IMR-90 (cell line): ENCODE data around the gene VIPR1. TPM values are rescaled to one million over a fixed set of nuclear protein-coding genes. Genes with fewer than 3 reads are reported as not detected.

ENCODE experiments used
- ATAC-seq: fragments of 200-7000 bp; cut with Tn5 transposase; 2 replicates; pipeline ENCODE4 v1.9.1; 2020; ENCODE audit warnings: low read depth, mild to moderate bottlenecking, moderate library complexity
- BruUV-seq: library from RNA; stranded (reverse); fragments of 400-500 nt; replicated peaks from 2 replicates; lab custom pipeline; 2021; lab: Mats Ljungman, UMichigan
- CTCF ChIA-PET: fragments of 300-600 bp; formaldehyde crosslinking; extraction: SDS; loops from one replicate; lab custom pipeline; 2021; ENCODE audit warnings: antibody characterized with exemption; lab: Yijun Ruan, JAX
- POLR2A ChIA-PET: fragments of 300-600 bp; sonication (Branson Sonifier 250); formaldehyde crosslinking; loops from one replicate; lab custom pipeline; 2022; ENCODE audit warnings: antibody characterized with exemption; ENCODE audit not compliant: unreplicated experiment; lab: Charles Lee
- DNase-seq: peaks from one replicate; pipeline ENCODE4 v3.0.0; 2013
- H2AFZ ChIP-seq: replicated peaks from 2 replicates; pipeline ENCODE3; 2013; ENCODE audit warnings: low read length, mild to moderate bottlenecking; ENCODE audit not compliant: poor library complexity
- H2AK5ac ChIP-seq: 2 replicates; pipeline ENCODE4 v1.6.1; 2013; ENCODE audit warnings: low read depth, low read length, inconsistent platforms
- H2AK9ac ChIP-seq: replicated peaks from 2 replicates; pipeline ENCODE3; 2013; ENCODE audit warnings: mild to moderate bottlenecking, low read depth, low read length, moderate library complexity; ENCODE audit not compliant: poor library complexity
- H2BK120ac ChIP-seq: 2 replicates; pipeline ENCODE4 v1.6.1; 2013; ENCODE audit warnings: low read depth, low read length, inconsistent platforms
- H2BK15ac ChIP-seq: 3 replicates; pipeline ENCODE4 v1.6.1; 2013; ENCODE audit warnings: low read depth, low read length, inconsistent platforms
- H2BK20ac ChIP-seq: 2 replicates; pipeline ENCODE4 v1.6.1; 2013; ENCODE audit warnings: low read depth, mild to moderate bottlenecking, inconsistent platforms, low read length, moderate library complexity
- H2BK5ac ChIP-seq: 2 replicates; pipeline ENCODE4 v1.6.1; 2013; ENCODE audit warnings: mild to moderate bottlenecking, low read depth, low read length, inconsistent platforms; ENCODE audit not compliant: poor library complexity, severe bottlenecking
- H3K14ac ChIP-seq: replicated peaks from 2 replicates; pipeline ENCODE4 v1.6.1; 2013; ENCODE audit warnings: low read depth, low read length, inconsistent platforms
- H3K18ac ChIP-seq: 2 replicates; pipeline ENCODE4 v1.6.1; 2013; ENCODE audit warnings: low read depth, low read length, control low read depth
- H3K23ac ChIP-seq: 2 replicates; pipeline ENCODE4 v1.6.1; 2013; ENCODE audit warnings: low read depth, low read length, inconsistent platforms
- H3K27ac ChIP-seq: 2 replicates; pipeline ENCODE4 v1.5.1; 2013; ENCODE audit warnings: mild to moderate bottlenecking, control low read depth, low read length; ENCODE audit not compliant: insufficient read depth
- H3K27me3 ChIP-seq: 2 replicates; pipeline ENCODE4 v1.6.1; 2013; ENCODE audit warnings: low read length; ENCODE audit not compliant: control insufficient read depth, insufficient read depth
- H3K36me3 ChIP-seq: 2 replicates; pipeline ENCODE4 v1.6.1; 2013; ENCODE audit warnings: low read length, mixed read lengths; ENCODE audit not compliant: control insufficient read depth, insufficient read depth
- H3K4ac ChIP-seq: 2 replicates; pipeline ENCODE4 v1.6.1; 2013; ENCODE audit warnings: low read depth, low read length, inconsistent platforms
- H3K4me1 ChIP-seq: 2 replicates; pipeline ENCODE4 v1.6.1; 2013; ENCODE audit warnings: low read length, mixed read lengths; ENCODE audit not compliant: control insufficient read depth, insufficient read depth
- H3K4me2 ChIP-seq: 2 replicates; pipeline ENCODE4 v1.6.1; 2013; ENCODE audit warnings: low read depth, mild to moderate bottlenecking, control low read depth, low read length, moderate library complexity
- H3K4me3 ChIP-seq: 2 replicates; pipeline ENCODE4 v1.5.1; 2013; ENCODE audit warnings: low read depth, mild to moderate bottlenecking, control low read depth, low read length, moderate library complexity; ENCODE audit not compliant: insufficient read depth
- H3K56ac ChIP-seq: 2 replicates; pipeline ENCODE4 v1.6.1; 2013; ENCODE audit warnings: low read length, inconsistent platforms; ENCODE audit not compliant: insufficient read depth; ENCODE audit errors: extremely low read depth
- H3K79me1 ChIP-seq, 2 experiments: 2 replicates each; pipeline ENCODE4 v1.6.1; 2013; ENCODE audit warnings: low read length in 2 of 2, inconsistent platforms in 1 of 2, low read depth in 1 of 2
- H3K9ac ChIP-seq: 2 replicates; pipeline ENCODE4 v1.6.1; 2013; ENCODE audit warnings: low read depth, low read length, control low read depth
- H3K9me1 ChIP-seq: 2 replicates; pipeline ENCODE4 v1.6.1; 2013; ENCODE audit warnings: low read length, inconsistent platforms; ENCODE audit not compliant: insufficient read depth
- H3K9me3 ChIP-seq: 2 replicates; pipeline ENCODE4 v1.6.1; 2013; ENCODE audit warnings: low read length; ENCODE audit not compliant: control insufficient read depth, insufficient read depth
- H4K20me1 ChIP-seq: 2 replicates; pipeline ENCODE4 v1.6.1; 2013; ENCODE audit warnings: low read length, inconsistent platforms; ENCODE audit not compliant: insufficient read depth
- H4K5ac ChIP-seq: 2 replicates; pipeline ENCODE4 v1.6.1; 2013; ENCODE audit warnings: mild to moderate bottlenecking, low read depth, low read length, control low read depth
- H4K8ac ChIP-seq, 2 experiments: 2 replicates each; pipeline ENCODE4 v1.6.1; 2013; ENCODE audit warnings: low read depth in 2 of 2, low read length in 2 of 2, control low read depth in 1 of 2, inconsistent platforms in 1 of 2
- H4K91ac ChIP-seq: 2 replicates; pipeline ENCODE4 v1.6.1; 2013; ENCODE audit warnings: low read depth, low read length, inconsistent platforms; ENCODE audit not compliant: insufficient read depth
- CEBPB ChIP-seq: IDR thresholded peaks from 2 replicates; pipeline ENCODE4 v1.6.1; 2012; ENCODE audit warnings: low read depth, low read length, improper control_type of control experiment
- CTCF ChIP-seq: conservative IDR thresholded peaks from 2 replicates; pipeline ENCODE4 v1.5.1; 2012; ENCODE audit warnings: mild to moderate bottlenecking, low read depth, low read length, improper control_type of control experiment
- ELK1 ChIP-seq: fragments of 150-350 bp; IDR thresholded peaks from 2 replicates; pipeline ENCODE4 v1.6.1; 2016; ENCODE audit warnings: low read depth, mild to moderate bottlenecking, low read length, moderate library complexity, borderline replicate concordance
- MAFK ChIP-seq: IDR thresholded peaks from 2 replicates; pipeline ENCODE4 v1.6.1; 2012; ENCODE audit warnings: low read depth, low read length, improper control_type of control experiment
- MXI1 ChIP-seq: IDR thresholded peaks from 2 replicates; pipeline ENCODE4 v1.6.1; 2012; ENCODE audit warnings: low read depth, mild to moderate bottlenecking, low read length, moderate library complexity, borderline replicate concordance
- NFE2L2 ChIP-seq: fragments of 150-350 bp; IDR thresholded peaks from 2 replicates; pipeline ENCODE4 v1.6.1; 2016; ENCODE audit warnings: low read depth, mild to moderate bottlenecking, low read length
- POLR2A ChIP-seq: IDR thresholded peaks from 2 replicates; pipeline ENCODE4 v1.6.1; 2012; ENCODE audit warnings: mild to moderate bottlenecking, low read depth, low read length
- RAD21 ChIP-seq: IDR thresholded peaks from 2 replicates; pipeline ENCODE4 v1.6.1; 2012; ENCODE audit warnings: low read length, improper control_type of control experiment
- RFX5 ChIP-seq: IDR thresholded peaks from 2 replicates; pipeline ENCODE4 v1.8.0; 2012; ENCODE audit warnings: low read depth, mild to moderate bottlenecking, low read length, moderate library complexity
- SMC3 ChIP-seq: fragments of 150-350 bp; IDR thresholded peaks from 2 replicates; pipeline ENCODE4 v1.6.1; 2016; ENCODE audit warnings: low read depth, mild to moderate bottlenecking, antibody characterized with exemption, low read length, moderate library complexity
- USF2 ChIP-seq: fragments of 150-350 bp; IDR thresholded peaks from 2 replicates; pipeline ENCODE4 v1.6.1; 2017; ENCODE audit warnings: mild to moderate bottlenecking, antibody characterized with exemption, low read length, low read depth
- whole genome bisulfite sequencing, 2 experiments: methylation state at CpG; one replicate each; pipeline versions ENCODE4 v1.1.5 to v1.1.7; 2013; ENCODE audit warnings: missing lambda C conversion rate in 2 of 2; ENCODE audit not compliant: insufficient read length in 1 of 2; ENCODE audit errors: extremely low coverage in 2 of 2; 5-methylcytosine and 5-hydroxymethylcytosine counted together
- dilution Hi-C: fragments of 300-500 bp; cut with HindIII; formaldehyde crosslinking; loops from one replicate; pipeline ENCODE4 v1.14.3; 2018; ENCODE audit warnings: low sequenced_read_pairs; ENCODE audit not compliant: unreplicated experiment
- in situ Hi-C: fragments of 300-500 bp; cut with MboI; formaldehyde crosslinking; loops from 3 replicates; pipeline ENCODE4 v1.14.3; 2019; ENCODE audit warnings: low sequenced_read_pairs, inconsistent platforms, mixed read lengths
- intact Hi-C: fragments of 100-400 bp; cut with micrococcal nuclease; formaldehyde crosslinking; loops from 2 replicates; pipeline ENCODE4 v1.10.0; 2022
- polyA plus RNA-seq, 3 experiments: library from polyadenylated mRNA; depleted of rRNA; stranded (reverse); fragments of >200 nt; gene quantifications; 2 replicates each; pipeline ENCODE4 v1.2.3, GENCODE V29; 2012; ENCODE audit warnings: low replicate concordance in 1 of 3
- total RNA-seq: library from RNA; depleted of rRNA; stranded (reverse); fragments of >200 nt; gene quantifications from 2 replicates; pipeline ENCODE4 v1.2.3, GENCODE V29; 2012

VIPR1 gene
- total and polyA plus RNA-seq, 2 of the 4 experiments (the other 2 are of a cell fraction) = not detected

GRCh38 chr3:42519568-42519962 is 17.1 kb downstream of the VIPR1 start:
- H2BK5ac ChIP-seq = no peak overlapping the region
- WGBS, 2 experiments = no CpG with 5 or more reads among the region's 2 CpGs
- H2BK20ac ChIP-seq = no peak overlapping the region
- H4K8ac ChIP-seq = no peak overlapping the region
- H4K5ac ChIP-seq = no peak overlapping the region
- no peaks in the 10 kb centered on the region for H3K4me1 ChIP-seq
- DNase-seq (no peak), ATAC-seq (no peak)
- no peaks in the 10 kb centered on the region for H3K79me1 ChIP-seq
- no peak overlapping the region for H2AFZ ChIP-seq
- H4K20me1 ChIP-seq = no peaks in the 10 kb centered on the region
- H4K91ac ChIP-seq = no peak overlapping the region
- no peak overlapping the region for H3K4me2 ChIP-seq
- no peaks in the 10 kb centered on the region for H3K36me3 ChIP-seq
- in situ Hi-C loops = no loop called here
- no peak overlapping the region for H3K4me3 ChIP-seq
- POLR2A ChIA-PET = no interaction called here
- no TSS peak for BruUV-seq
- no peak overlapping the region for H3K23ac ChIP-seq
- H2BK15ac ChIP-seq = no peak overlapping the region
- no peak overlapping the region for H2AK9ac ChIP-seq
- intact Hi-C loops = no loop called here
- no peak overlapping the region for H2AK5ac ChIP-seq
- CTCF ChIA-PET = no interaction called here
- no peak overlapping the region for H2BK120ac ChIP-seq
- H3K9me1 ChIP-seq = no peaks in the 10 kb centered on the region
- dilution Hi-C loops = no loop called here
- H3K9me3 ChIP-seq = no peaks in the 10 kb centered on the region
- H3K18ac ChIP-seq = no peak overlapping the region
- no peak overlapping the region for H3K56ac ChIP-seq
- no peak overlapping the region for H3K14ac ChIP-seq
- TF ChIP-seq MAFK = no peak
- TF ChIP-seq RAD21 = no peak
- TF ChIP-seq POLR2A = no peak
- no peak for TF ChIP-seq CTCF
- TF ChIP-seq CEBPB = no peak
- no peak for TF ChIP-seq NFE2L2
- TF ChIP-seq SMC3 = no peak
- TF ChIP-seq MXI1 = no peak
- no peak for TF ChIP-seq RFX5
- no peak for TF ChIP-seq ELK1
- no peak for TF ChIP-seq USF2
- peaks cover 7% of the 10 kb centered on the region for H3K27me3 ChIP-seq
- H3K27ac ChIP-seq = no peak overlapping the region
- no peak overlapping the region for H3K4ac ChIP-seq
- H3K9ac ChIP-seq = no peak overlapping the region
